Measurements from ENCODE around the gene MPP3.

MPP3 gene

DNA sequence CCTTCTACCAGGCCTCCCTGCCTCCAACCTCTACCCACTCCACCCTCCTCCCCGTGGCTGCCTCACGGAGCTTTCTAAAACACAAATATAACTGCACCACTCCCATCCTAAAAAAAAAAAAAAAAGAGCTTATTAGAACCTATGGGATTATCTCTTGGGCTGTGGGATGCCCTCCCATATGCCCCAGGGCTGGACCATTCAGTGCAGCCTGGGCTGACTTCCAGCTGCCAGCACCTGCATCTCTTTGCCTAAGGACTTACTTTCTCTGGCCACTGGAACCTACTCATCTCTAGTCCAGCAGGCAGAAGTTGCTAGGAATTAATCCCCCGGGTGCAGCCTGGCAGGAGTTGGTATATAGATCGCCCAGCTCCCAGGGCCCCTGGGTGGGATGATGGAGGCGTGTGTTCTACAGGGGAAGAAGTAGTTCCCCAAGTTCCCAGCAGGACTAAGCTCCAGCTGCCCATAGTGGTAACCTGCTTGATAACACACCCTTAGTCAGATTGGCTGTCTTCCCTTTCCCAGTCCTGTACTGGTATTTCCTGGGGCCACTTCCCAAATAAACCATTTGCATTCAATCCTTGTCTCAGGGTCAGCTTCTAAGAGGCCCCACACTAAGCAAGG is 10.3 kb downstream of the MPP3 start:
- no peak for DNase-seq (ENCODE audit: low read depth)
- TF ChIP-seq, protein P1, sequence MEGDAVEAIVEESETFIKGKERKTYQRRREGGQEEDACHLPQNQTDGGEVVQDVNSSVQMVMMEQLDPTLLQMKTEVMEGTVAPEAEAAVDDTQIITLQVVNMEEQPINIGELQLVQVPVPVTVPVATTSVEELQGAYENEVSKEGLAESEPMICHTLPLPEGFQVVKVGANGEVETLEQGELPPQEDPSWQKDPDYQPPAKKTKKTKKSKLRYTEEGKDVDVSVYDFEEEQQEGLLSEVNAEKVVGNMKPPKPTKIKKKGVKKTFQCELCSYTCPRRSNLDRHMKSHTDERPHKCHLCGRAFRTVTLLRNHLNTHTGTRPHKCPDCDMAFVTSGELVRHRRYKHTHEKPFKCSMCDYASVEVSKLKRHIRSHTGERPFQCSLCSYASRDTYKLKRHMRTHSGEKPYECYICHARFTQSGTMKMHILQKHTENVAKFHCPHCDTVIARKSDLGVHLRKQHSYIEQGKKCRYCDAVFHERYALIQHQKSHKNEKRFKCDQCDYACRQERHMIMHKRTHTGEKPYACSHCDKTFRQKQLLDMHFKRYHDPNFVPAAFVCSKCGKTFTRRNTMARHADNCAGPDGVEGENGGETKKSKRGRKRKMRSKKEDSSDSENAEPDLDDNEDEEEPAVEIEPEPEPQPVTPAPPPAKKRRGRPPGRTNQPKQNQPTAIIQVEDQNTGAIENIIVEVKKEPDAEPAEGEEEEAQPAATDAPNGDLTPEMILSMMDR (conservative IDR thresholded peaks at IDR 0.05; ENCODE audit: low read depth, low read length), result no peak

DNA sequence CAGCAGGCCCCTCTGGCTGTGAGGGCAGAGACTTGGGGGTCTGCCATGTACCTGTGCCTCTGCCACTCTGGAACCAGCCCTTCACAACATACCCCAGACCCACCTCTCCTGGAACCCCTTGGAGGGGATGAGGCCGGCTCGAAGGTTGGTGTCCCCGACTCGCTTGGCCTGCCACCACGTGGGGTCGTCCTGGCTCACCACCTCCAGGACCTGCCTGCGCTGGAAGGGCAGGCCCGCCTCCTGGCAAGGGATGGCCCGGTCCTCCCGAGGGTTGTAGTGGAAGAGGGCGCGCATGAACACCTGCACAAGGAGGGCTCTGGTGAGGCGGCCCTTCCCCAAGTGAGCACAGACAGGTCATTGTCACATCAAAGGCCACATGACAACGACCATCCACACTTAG is 12.2 kb downstream of the MPP3 start:
- TF ChIP-seq, protein P1 (conservative IDR thresholded peaks at IDR 0.05; ENCODE audit: low read depth, low read length), result no peak
- DNase-seq (ENCODE audit: low read depth), result no peak
- H3K4me3 ChIP-seq (ENCODE audit: low read length), result no peak overlapping the region

More for the DNA sequence above, 10.3 kb downstream of the MPP3 start:
- H3K4me3 ChIP-seq (ENCODE audit: low read length), result no peak overlapping the region

DNA sequence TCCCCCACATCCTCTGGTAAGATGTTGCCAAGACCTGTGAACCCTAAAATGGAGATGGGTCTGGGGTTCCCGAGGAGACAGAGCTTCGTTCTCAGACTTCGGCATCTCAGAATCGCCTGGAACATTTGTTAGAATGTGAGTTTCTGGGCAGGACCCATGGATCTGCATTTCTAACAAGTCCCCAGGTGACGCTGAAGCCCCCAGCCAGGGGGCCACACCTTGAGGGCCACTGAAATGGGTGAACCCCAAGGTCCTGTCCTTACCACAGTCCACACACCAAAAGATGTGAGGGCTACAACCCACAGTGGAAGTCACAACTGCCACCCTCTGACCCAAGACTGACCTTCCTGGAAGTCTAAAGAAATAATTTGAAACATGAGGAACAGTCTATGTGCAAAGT is 14.0 kb downstream of the MPP3 start:
- TF ChIP-seq, protein P1 (conservative IDR thresholded peaks at IDR 0.05; ENCODE audit: low read depth, low read length), result no peak
- no peak for DNase-seq (ENCODE audit: low read depth)
- no peak overlapping the region for H3K4me3 ChIP-seq (ENCODE audit: low read length)

DNA sequence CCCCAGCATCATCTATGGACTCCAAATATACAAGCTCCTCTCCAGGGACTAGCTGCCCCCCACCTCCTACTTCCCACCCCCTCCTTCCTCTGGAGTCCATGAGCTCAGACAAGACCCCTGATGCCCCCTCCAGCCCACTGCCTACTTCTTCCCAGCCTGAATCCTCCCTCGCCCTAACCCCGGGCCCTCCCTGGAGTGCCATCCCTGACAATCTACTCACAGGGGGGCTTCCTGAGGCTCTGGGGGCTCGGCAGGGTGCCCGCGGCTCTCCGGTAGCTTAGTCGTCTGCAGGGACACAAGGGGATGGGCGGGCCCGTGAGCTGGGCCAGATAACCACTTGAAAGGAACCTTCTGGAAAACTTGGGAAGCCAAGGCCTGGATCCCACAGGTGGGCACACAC is 15.1 kb downstream of the MPP3 start:
- no peak overlapping the region for H3K4me3 ChIP-seq (ENCODE audit: low read length)
- TF ChIP-seq, protein P1 (conservative IDR thresholded peaks at IDR 0.05; ENCODE audit: low read depth, low read length), result no peak
- no peak for DNase-seq (ENCODE audit: low read depth)

DNA sequence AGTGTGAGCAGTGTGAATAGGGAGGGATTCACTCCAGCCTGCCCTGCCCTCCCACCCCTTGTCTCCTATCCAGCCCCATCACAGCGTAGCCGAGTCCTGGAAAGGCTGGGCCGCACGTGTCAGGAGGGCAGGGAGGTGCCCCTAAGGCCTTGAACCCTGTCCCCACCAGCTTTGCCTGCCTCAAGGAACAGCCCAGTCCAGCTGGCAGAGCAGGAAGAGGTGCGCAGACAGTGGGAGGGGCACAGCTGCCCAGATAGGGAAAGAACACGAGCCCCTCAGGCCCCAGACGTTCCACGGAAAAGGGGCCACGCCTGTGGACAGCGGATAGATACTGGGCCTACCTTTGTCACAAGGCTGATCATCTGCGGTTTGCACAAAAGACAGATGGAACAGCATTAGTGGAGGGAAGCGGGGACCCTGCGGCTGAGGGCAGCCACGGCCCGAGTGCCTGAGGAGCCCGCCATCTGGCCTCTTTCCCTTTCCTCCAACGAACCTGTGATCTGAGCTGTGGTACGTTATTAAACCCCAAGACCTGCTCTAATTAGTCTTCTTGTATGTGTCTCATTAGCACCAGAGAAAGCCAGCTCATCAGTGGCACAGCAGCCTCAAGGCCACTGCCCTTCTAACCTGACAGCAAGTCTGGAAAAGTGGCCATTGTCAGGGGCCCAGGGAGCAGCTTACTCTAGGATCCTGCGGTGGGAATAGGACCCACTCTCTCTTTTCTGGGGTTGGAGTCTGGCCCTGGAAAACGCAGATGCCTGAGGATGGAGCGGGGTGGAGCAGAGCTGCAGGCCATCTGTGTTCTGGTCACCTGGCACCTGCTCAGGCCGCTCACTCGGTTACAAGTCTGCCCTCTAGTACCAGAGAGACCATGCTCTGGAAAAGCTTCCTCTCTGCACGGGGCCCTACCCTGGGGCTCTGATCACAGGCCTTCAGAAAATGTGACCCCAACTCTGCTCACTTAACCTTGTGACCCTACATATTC is 16.3 kb downstream of the MPP3 start:
- TF ChIP-seq, protein P1 (conservative IDR thresholded peaks at IDR 0.05; ENCODE audit: low read depth, low read length), result no peak
- H3K4me3 ChIP-seq (ENCODE audit: low read length), result no peak overlapping the region

DNA sequence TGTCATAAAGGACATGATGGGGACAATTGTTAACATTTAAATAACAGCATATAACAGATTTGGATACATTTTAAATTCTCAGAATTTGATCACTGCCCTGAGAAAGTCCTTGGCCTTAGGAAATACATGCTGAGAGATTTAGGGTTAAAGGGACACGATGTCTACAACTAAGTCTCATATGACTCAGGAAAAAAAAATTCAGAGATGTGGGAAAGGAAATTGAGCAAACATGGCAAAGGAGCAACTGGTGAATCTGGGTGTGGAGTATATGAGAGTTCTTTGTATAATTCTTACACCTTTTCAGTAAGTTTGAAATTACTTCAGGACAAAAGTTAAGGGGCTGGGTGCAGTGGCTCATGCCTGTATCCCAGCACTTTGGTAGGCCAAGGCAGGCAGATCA is 18.2 kb downstream of the MPP3 start:
- TF ChIP-seq, protein P1 (conservative IDR thresholded peaks at IDR 0.05; ENCODE audit: low read depth, low read length), result no peak
- DNase-seq (ENCODE audit: low read depth), result peak; percentile 52

More for the DNA sequence above, 16.3 kb downstream of the MPP3 start:
- DNase-seq (ENCODE audit: low read depth), result no peak

More for the DNA sequence above, 18.2 kb downstream of the MPP3 start:
- no peak overlapping the region for H3K4me3 ChIP-seq (ENCODE audit: low read length)

All from retinal pigment epithelial cell (primary cell).